ENCODE data around the gene MRPL55.
A peak's percentile ranks its signal among the peaks of the same experiment; 100 is the strongest.

The MRPL55 gene

DNA sequence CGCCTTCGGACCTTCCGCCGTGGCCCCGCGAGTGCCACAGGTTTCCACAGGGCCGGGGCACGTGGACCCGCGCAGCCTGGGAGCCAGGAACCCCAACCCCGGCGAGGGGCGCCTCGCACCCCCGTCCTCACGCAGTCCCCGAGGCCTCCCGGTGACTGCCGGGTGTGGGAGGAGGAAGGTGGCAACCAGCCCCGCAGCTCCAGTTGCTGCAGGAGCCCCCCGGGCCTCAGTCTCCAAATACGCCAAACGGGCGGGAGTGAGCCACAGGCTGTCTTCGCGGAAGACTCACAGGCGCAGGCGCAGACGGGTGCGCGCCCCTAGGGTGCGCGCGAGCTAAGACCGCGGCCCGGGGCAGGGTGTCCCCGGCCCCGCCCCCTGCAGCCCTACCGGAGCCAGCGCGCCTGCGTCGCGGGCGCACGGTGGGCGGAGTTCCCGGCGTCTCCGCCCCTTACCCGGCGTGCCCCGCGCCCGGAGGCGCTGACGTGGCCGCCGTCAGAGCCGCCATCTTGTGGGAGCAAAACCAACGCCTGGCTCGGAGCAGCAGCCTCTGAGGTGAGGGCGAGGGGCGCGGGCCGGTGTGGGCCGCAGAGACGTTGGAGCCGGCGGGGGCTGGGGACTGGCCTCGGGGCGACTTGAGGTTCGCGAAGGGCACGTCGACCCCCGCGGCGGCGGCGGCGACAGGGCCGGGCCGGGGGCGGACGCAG lies 26.7 kb downstream of the MRPL55 start, which contains the start of gene ARF1:
Gene ARF1 (plus strand): TSS at position 495 of the 704 bp plus-strand sequence. CDS start 14,407 bp downstream, outside the sequence.
- DNase-seq (ENCODE audit: low read depth in 1 of 2, low spot score in 1 of 2): peak; percentile 86 to 91
- TF ChIP-seq, protein P1, sequence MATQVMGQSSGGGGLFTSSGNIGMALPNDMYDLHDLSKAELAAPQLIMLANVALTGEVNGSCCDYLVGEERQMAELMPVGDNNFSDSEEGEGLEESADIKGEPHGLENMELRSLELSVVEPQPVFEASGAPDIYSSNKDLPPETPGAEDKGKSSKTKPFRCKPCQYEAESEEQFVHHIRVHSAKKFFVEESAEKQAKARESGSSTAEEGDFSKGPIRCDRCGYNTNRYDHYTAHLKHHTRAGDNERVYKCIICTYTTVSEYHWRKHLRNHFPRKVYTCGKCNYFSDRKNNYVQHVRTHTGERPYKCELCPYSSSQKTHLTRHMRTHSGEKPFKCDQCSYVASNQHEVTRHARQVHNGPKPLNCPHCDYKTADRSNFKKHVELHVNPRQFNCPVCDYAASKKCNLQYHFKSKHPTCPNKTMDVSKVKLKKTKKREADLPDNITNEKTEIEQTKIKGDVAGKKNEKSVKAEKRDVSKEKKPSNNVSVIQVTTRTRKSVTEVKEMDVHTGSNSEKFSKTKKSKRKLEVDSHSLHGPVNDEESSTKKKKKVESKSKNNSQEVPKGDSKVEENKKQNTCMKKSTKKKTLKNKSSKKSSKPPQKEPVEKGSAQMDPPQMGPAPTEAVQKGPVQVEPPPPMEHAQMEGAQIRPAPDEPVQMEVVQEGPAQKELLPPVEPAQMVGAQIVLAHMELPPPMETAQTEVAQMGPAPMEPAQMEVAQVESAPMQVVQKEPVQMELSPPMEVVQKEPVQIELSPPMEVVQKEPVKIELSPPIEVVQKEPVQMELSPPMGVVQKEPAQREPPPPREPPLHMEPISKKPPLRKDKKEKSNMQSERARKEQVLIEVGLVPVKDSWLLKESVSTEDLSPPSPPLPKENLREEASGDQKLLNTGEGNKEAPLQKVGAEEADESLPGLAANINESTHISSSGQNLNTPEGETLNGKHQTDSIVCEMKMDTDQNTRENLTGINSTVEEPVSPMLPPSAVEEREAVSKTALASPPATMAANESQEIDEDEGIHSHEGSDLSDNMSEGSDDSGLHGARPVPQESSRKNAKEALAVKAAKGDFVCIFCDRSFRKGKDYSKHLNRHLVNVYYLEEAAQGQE (IDR thresholded peaks at IDR 0.05; ENCODE audit: insufficient replicate concordance, low read depth): no peak
- TF ChIP-seq, protein P2, sequence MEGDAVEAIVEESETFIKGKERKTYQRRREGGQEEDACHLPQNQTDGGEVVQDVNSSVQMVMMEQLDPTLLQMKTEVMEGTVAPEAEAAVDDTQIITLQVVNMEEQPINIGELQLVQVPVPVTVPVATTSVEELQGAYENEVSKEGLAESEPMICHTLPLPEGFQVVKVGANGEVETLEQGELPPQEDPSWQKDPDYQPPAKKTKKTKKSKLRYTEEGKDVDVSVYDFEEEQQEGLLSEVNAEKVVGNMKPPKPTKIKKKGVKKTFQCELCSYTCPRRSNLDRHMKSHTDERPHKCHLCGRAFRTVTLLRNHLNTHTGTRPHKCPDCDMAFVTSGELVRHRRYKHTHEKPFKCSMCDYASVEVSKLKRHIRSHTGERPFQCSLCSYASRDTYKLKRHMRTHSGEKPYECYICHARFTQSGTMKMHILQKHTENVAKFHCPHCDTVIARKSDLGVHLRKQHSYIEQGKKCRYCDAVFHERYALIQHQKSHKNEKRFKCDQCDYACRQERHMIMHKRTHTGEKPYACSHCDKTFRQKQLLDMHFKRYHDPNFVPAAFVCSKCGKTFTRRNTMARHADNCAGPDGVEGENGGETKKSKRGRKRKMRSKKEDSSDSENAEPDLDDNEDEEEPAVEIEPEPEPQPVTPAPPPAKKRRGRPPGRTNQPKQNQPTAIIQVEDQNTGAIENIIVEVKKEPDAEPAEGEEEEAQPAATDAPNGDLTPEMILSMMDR (IDR thresholded peaks at IDR 0.05; ENCODE audit: insufficient read depth, low read length): no peak
- TF ChIP-seq SPI1 (IDR thresholded peaks at IDR 0.05; ENCODE audit: borderline replicate concordance, low read depth) (no peak), GABPA (IDR thresholded peaks at IDR 0.05; ENCODE audit: low read depth) (no peak), POLR2AphosphoS5 (IDR thresholded peaks at IDR 0.05; ENCODE audit: low read depth) (peak; percentile 88)
- Histone ChIP-seq H3K4me3 (replicated peaks; ENCODE audit: insufficient read depth, low read length) (peak within 1 kb of the TSS; percentile 76), H3K27me3 (ENCODE audit: insufficient read depth, poor library complexity, severe bottlenecking) (no peaks in the 10 kb centered on the region), H3K27ac (replicated peaks) (peak within 1 kb of the TSS; percentile 93)

DNA sequence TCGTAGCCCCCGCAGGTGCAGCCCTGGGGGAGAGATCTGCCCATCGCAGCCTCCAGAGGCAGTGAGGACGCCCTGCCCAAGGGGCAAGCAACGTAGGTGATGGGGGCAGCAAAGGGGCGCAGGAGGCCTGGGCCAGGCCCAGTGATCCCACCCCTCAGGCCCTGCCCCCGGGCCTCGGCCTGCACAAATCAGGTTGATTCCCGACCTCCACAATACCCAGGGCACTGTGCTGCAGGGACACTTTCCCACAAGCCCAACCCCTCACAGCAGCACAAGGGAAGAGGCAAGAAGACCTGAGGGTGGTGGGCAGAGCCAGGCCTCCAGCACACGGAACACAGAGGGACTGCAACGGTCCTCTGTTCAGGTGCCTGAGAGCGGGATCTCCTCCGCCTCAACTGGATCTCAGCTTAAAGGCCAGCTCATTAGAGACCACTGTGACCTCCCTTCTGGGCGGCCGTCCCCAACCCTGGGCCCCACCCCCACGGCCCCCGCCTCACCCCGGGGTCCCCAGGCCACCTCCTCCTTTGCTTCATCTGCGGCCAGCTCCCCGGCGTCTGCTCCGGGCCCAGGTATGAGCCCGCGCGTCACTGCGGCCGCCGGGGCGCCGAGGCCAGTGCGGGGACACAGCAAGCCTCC lies 27.4 kb downstream of the MRPL55 start:
- TF ChIP-seq, protein P1 (IDR thresholded peaks at IDR 0.05; ENCODE audit: insufficient replicate concordance, low read depth): no peak
- TF ChIP-seq GABPA (IDR thresholded peaks at IDR 0.05; ENCODE audit: low read depth): no peak
- TF ChIP-seq SPI1 (IDR thresholded peaks at IDR 0.05; ENCODE audit: borderline replicate concordance, low read depth): no peak
- TF ChIP-seq POLR2AphosphoS5 (IDR thresholded peaks at IDR 0.05; ENCODE audit: low read depth): no peak
- TF ChIP-seq, protein P2 (IDR thresholded peaks at IDR 0.05; ENCODE audit: insufficient read depth, low read length): no peak
- Histone ChIP-seq H3K27ac (replicated peaks) (peak overlapping the region; percentile 93), H3K27me3 (ENCODE audit: insufficient read depth, poor library complexity, severe bottlenecking) (no peaks in the 10 kb centered on the region), H3K4me3 (replicated peaks; ENCODE audit: insufficient read depth, low read length) (peak overlapping the region; percentile 76)
- no peak for DNase-seq (ENCODE audit: low read depth in 1 of 2, low spot score in 1 of 2)

DNA sequence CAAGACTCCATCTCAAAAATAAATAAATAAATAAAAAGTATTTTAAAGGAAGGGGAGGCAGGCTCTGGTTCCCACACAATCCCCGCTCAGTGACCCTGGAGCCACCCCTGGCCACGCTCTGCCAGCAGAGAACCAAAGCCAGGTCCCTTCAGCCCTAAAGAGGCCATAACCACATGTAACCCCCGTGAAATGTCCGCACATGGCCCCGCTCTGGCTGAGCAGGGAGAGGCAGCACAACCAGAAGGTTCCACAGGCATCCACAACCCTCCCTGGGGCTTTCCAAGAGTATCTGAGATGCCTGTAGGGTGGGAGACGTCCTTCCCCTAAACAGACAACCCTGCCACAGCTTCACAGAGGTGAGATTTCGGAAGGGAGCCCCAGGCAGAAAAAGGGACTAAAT lies 28.0 kb downstream of the MRPL55 start:
- Histone ChIP-seq H3K27me3 (ENCODE audit: insufficient read depth, poor library complexity, severe bottlenecking) (no peaks in the 10 kb centered on the region), H3K4me3 (replicated peaks; ENCODE audit: insufficient read depth, low read length) (peak overlapping the region; percentile 76), H3K27ac (replicated peaks) (peak overlapping the region; percentile 93)
- TF ChIP-seq SPI1 (IDR thresholded peaks at IDR 0.05; ENCODE audit: borderline replicate concordance, low read depth) (no peak), GABPA (IDR thresholded peaks at IDR 0.05; ENCODE audit: low read depth) (no peak), POLR2AphosphoS5 (IDR thresholded peaks at IDR 0.05; ENCODE audit: low read depth) (no peak)
- TF ChIP-seq, protein P1 (IDR thresholded peaks at IDR 0.05; ENCODE audit: insufficient replicate concordance, low read depth): no peak
- no peak for DNase-seq (ENCODE audit: low read depth in 1 of 2, low spot score in 1 of 2)
